Hematopoietic multipotent progenitor cell treated with erythropoietin and hydrocortisone succinate and interleukin-3 and kit ligand, for 17 days (in vitro differentiated cells): ENCODE data around the gene SEZ6L.

Experiments
- DNase-seq: peaks from one replicate; pipeline ENCODE4 v3.0.0-alpha.2; 2015; ENCODE audit warnings: low spot score

Gene SEZ6L

GRCh38 chr22:26246552-26246951, 77.3 kb downstream of the SEZ6L start:
- no peak for DNase-seq

- no peak for DNase-seq
Observed at GRCh38 chr22:26251869-26252268, 82.6 kb downstream of the SEZ6L start.

- DNase-seq: no peak
Observed at GRCh38 chr22:26259510-26259909, 90.2 kb downstream of the SEZ6L start.

GRCh38 chr22:26264162-26264561, 94.9 kb downstream of the SEZ6L start:
- no peak for DNase-seq

- no peak for DNase-seq
Observed at GRCh38 chr22:26265281-26265680, 96.0 kb downstream of the SEZ6L start.

GRCh38 chr22:26265909-26266308, 96.6 kb downstream of the SEZ6L start:
- DNase-seq: no peak

GRCh38 chr22:26267856-26268255, 98.6 kb downstream of the SEZ6L start:
- DNase-seq: no peak

GRCh38 chr22:26269572-26269971, 100.3 kb downstream of the SEZ6L start:
- DNase-seq: no peak

GRCh38 chr22:26271427-26271826, 102.2 kb downstream of the SEZ6L start:
- DNase-seq: no peak

GRCh38 chr22:26273011-26273675, 103.9 kb downstream of the SEZ6L start:
- no peak for DNase-seq

GRCh38 chr22:26276529-26277160, 107.4 kb downstream of the SEZ6L start:
- no peak for DNase-seq

GRCh38 chr22:26281941-26282340, 112.7 kb downstream of the SEZ6L start:
- no peak for DNase-seq

- no peak for DNase-seq
Observed at GRCh38 chr22:26283330-26283729, 114.1 kb downstream of the SEZ6L start.

- no peak for DNase-seq
Observed at GRCh38 chr22:26285632-26286031, 116.4 kb downstream of the SEZ6L start.

- DNase-seq: no peak
Observed at GRCh38 chr22:26286091-26286820, 117.0 kb downstream of the SEZ6L start.

GRCh38 chr22:26287382-26288225, 118.3 kb downstream of the SEZ6L start:
- no peak for DNase-seq

GRCh38 chr22:26289611-26290101, 120.4 kb downstream of the SEZ6L start:
- DNase-seq: no peak

- DNase-seq: no peak
Observed at GRCh38 chr22:26291940-26292666, 122.8 kb downstream of the SEZ6L start.

GRCh38 chr22:26292667-26292995, 123.4 kb downstream of the SEZ6L start:
- no peak for DNase-seq

GRCh38 chr22:26295563-26296126, 126.4 kb downstream of the SEZ6L start:
- no peak for DNase-seq

GRCh38 chr22:26298605-26299310, 129.5 kb downstream of the SEZ6L start:
- no peak for DNase-seq
